H9 (cell line): ENCODE results near the gene RMDN2. TPM values are rescaled to one million over a fixed set of nuclear protein-coding genes. Genes with fewer than 3 reads are reported as not detected.

ENCODE experiments used
- DNase-seq: peaks from one replicate; pipeline ENCODE4 v3.0.0-alpha.2; 2017
- H2AFZ ChIP-seq: one replicate; pipeline ENCODE4 v1.6.1; 2013; ENCODE audit warnings: mild to moderate bottlenecking, low read length, control low read depth, moderate library complexity
- H2AK5ac ChIP-seq: 2 replicates; pipeline ENCODE4 v1.6.1; 2013; ENCODE audit warnings: low read length, control low read depth, mixed read lengths; ENCODE audit not compliant: insufficient read length
- H2BK120ac ChIP-seq: one replicate; pipeline ENCODE4 v1.6.1; 2013; ENCODE audit warnings: low read depth, mild to moderate bottlenecking, low read length, control low read depth, inconsistent platforms; ENCODE audit not compliant: poor library complexity, severe bottlenecking
- H2BK12ac ChIP-seq: 2 replicates; pipeline ENCODE4 v1.6.1; 2013; ENCODE audit warnings: low read length, control low read depth, mixed read lengths, low read depth; ENCODE audit not compliant: insufficient read length
- H2BK15ac ChIP-seq: 2 replicates; pipeline ENCODE4 v1.6.1; 2013; ENCODE audit warnings: low read depth, low read length, control low read depth
- H2BK20ac ChIP-seq: one replicate; pipeline ENCODE4 v1.6.1; 2013; ENCODE audit warnings: low read depth, mild to moderate bottlenecking, low read length, control low read depth, inconsistent platforms; ENCODE audit not compliant: poor library complexity, severe bottlenecking
- H2BK5ac ChIP-seq: 2 replicates; pipeline ENCODE4 v1.6.1; 2013; ENCODE audit warnings: low read length, control low read depth, mixed read lengths; ENCODE audit not compliant: insufficient read length
- H3K14ac ChIP-seq: 2 replicates; pipeline ENCODE4 v1.6.1; 2013; ENCODE audit warnings: low read length, control low read depth; ENCODE audit not compliant: insufficient read depth
- H3K18ac ChIP-seq: 2 replicates; pipeline ENCODE4 v1.6.1; 2013; ENCODE audit warnings: low read depth, mild to moderate bottlenecking, mixed read lengths, low read length, control low read depth; ENCODE audit not compliant: insufficient read length
- H3K23ac ChIP-seq: 2 replicates; pipeline ENCODE4 v1.6.1; 2013; ENCODE audit warnings: low read length, control low read depth, mixed read lengths, low read depth; ENCODE audit not compliant: insufficient read length
- H3K23me2 ChIP-seq: 2 replicates; pipeline ENCODE4 v1.6.1; 2013; ENCODE audit warnings: low read depth, mild to moderate bottlenecking, mixed read lengths, low read length, control low read depth; ENCODE audit not compliant: insufficient read length, poor library complexity, severe bottlenecking
- H3K27ac ChIP-seq: 2 replicates; pipeline ENCODE4 v1.5.1; 2013; ENCODE audit warnings: low read length, control low read depth, mixed read lengths, low read depth; ENCODE audit not compliant: insufficient read length
- H3K27me3 ChIP-seq: 2 replicates; pipeline ENCODE4 v1.6.1; 2013; ENCODE audit warnings: low read length, control low read depth, inconsistent platforms; ENCODE audit not compliant: insufficient read depth
- H3K4ac ChIP-seq: 2 replicates; pipeline ENCODE4 v1.6.1; 2013; ENCODE audit warnings: low read depth, mild to moderate bottlenecking, control low read depth, inconsistent platforms, low read length, moderate library complexity
- H3K4me1 ChIP-seq: 2 replicates; pipeline ENCODE4 v1.6.1; 2013; ENCODE audit warnings: low read length, control low read depth, inconsistent platforms; ENCODE audit not compliant: insufficient read depth
- H3K4me2 ChIP-seq: 2 replicates; pipeline ENCODE4 v1.6.1; 2013; ENCODE audit warnings: low read length, control low read depth, mixed read lengths; ENCODE audit not compliant: insufficient read length, insufficient read depth
- H3K56ac ChIP-seq: 2 replicates; pipeline ENCODE4 v1.6.1; 2013; ENCODE audit warnings: low read depth, mild to moderate bottlenecking, mixed read lengths, low read length, control low read depth; ENCODE audit not compliant: insufficient read length
- H3K79me1 ChIP-seq: 2 replicates; pipeline ENCODE4 v1.6.1; 2013; ENCODE audit warnings: low read depth, mild to moderate bottlenecking, moderate library complexity, low read length, control low read depth, inconsistent platforms; ENCODE audit not compliant: insufficient read depth, poor library complexity, severe bottlenecking
- H3K79me2 ChIP-seq: 2 replicates; pipeline ENCODE4 v1.6.1; 2013; ENCODE audit warnings: low read length, control low read depth, inconsistent platforms; ENCODE audit not compliant: insufficient read depth
- H3K9ac ChIP-seq: 2 replicates; pipeline ENCODE4 v1.6.1; 2013; ENCODE audit warnings: low read length, control low read depth, mixed read lengths; ENCODE audit not compliant: insufficient read length; ENCODE audit errors: extremely low read depth
- H3K9me3 ChIP-seq: one replicate; pipeline ENCODE4 v1.6.1; 2013; ENCODE audit warnings: low read depth, low read length, inconsistent platforms; ENCODE audit not compliant: control insufficient read depth
- H3T11ph ChIP-seq: one replicate; pipeline ENCODE4 v1.6.1; 2013; ENCODE audit warnings: mild to moderate bottlenecking, low read length, control low read depth, inconsistent platforms
- H4K20me1 ChIP-seq: one replicate; pipeline ENCODE4 v1.6.1; 2013; ENCODE audit not compliant: control insufficient read depth, insufficient read length, insufficient read depth
- H4K5ac ChIP-seq: 2 replicates; pipeline ENCODE4 v1.6.1; 2013; ENCODE audit warnings: low read depth, mild to moderate bottlenecking, mixed read lengths, low read length, control low read depth; ENCODE audit not compliant: insufficient read length
- H4K8ac ChIP-seq: replicated peaks from 2 replicates; pipeline ENCODE4 v1.6.1; 2013; ENCODE audit warnings: low read length, control low read depth, mixed read lengths, low read depth; ENCODE audit not compliant: insufficient read length
- H4K91ac ChIP-seq: 2 replicates; pipeline ENCODE4 v1.6.1; 2013; ENCODE audit warnings: low read depth, mild to moderate bottlenecking, moderate library complexity, mixed read lengths, low read length, control low read depth; ENCODE audit not compliant: insufficient read length
- H3K27ac Mint-ChIP-seq, 3 experiments: 2 replicates in 2 of 3; 3 replicates in 1 of 3; pipeline ENCODE4 v1.8.0; 2020 to 2021; ENCODE audit warnings: mixed read lengths in 3 of 3, mild to moderate bottlenecking in 1 of 3, moderate library complexity in 1 of 3
- H3K27me3 Mint-ChIP-seq: 2 replicates; pipeline ENCODE4 v1.8.0; 2021; ENCODE audit warnings: low read depth, mild to moderate bottlenecking, moderate library complexity, mixed read lengths
- H3K36me3 Mint-ChIP-seq, 3 experiments: 2 replicates in 2 of 3; 3 replicates in 1 of 3; pipeline ENCODE4 v1.8.0; 2020 to 2021; ENCODE audit warnings: low read depth in 3 of 3, mixed read lengths in 3 of 3; ENCODE audit not compliant: insufficient read depth in 1 of 3
- H3K4me1 Mint-ChIP-seq, 2 experiments: 2 replicates each; pipeline ENCODE4 v1.8.0; 2020; ENCODE audit warnings: mixed read lengths in 2 of 2
- H3K4me3 Mint-ChIP-seq, 2 experiments: 2 replicates in 1 of 2; 3 replicates in 1 of 2; pipeline ENCODE4 v1.8.0; 2020 to 2021; ENCODE audit warnings: mild to moderate bottlenecking in 2 of 2, mixed read lengths in 2 of 2, moderate library complexity in 1 of 2
- H3K9me3 Mint-ChIP-seq, 2 experiments: 2 replicates in 1 of 2; 3 replicates in 1 of 2; pipeline ENCODE4 v1.8.0; 2020; ENCODE audit warnings: mild to moderate bottlenecking in 2 of 2, mixed read lengths in 2 of 2, moderate library complexity in 1 of 2
- WGBS: extraction: QIAGEN DNeasy Blood & Tissue Kit; methylation state at CpG from one replicate; pipeline ENCODE4 v1.1.7; 2013; ENCODE audit warnings: missing lambda C conversion rate, low lambda C conversion rate, mixed read lengths; ENCODE audit not compliant: insufficient read length; ENCODE audit errors: extremely low coverage; 5-methylcytosine and 5-hydroxymethylcytosine counted together
- total RNA-seq: library from RNA; stranded (reverse); gene quantifications from 2 replicates; pipeline ENCODE4 v1.2.1, GENCODE V29; 2021
- TF ChIP-seq, protein P1 (sequence below): fragments of 200-600 bp; sonication (generic); conservative IDR thresholded peaks from 3 replicates; pipeline ENCODE4 v1.8.0; 2021; ENCODE audit warnings: antibody characterized with exemption, mild to moderate bottlenecking

Gene RMDN2
- total RNA-seq, 1 experiment from 2014 or later, result 2.8 TPM

DNA sequence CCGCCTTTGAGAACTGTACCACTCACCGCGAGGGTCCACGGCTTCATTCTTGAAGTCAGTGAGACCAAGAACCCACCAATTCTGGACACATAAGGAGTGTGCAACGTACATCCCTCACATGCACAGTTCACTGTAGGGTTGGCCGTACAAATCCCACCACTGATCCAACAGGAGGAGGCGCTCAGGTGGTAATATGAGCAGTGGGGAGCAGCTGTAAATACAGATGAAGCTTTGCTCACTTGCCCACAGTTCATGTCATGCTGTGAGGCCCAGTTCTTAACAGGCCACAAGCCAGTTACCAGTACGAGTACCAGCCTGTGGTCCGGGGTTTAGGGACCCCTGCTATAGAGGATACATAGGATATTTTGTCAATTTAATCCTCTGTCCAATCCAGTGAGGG is 96.5 kb downstream of the RMDN2 start:
- Histone ChIP-seq H3K9me3 (no peaks in the 10 kb centered on the region), H3K27me3 (no peaks in the 10 kb centered on the region), H3K27ac (no peak overlapping the region), H3K79me2 (no peaks in the 10 kb centered on the region), H3K79me1 (no peaks in the 10 kb centered on the region), H2BK15ac (no peak overlapping the region), H3K4me1 (no peaks in the 10 kb centered on the region), H3K4me2 (no peak overlapping the region), H4K20me1 (no peaks in the 10 kb centered on the region), H3T11ph (no peak overlapping the region), H2BK120ac (no peak overlapping the region), H4K8ac (no peak overlapping the region), H3K18ac (no peak overlapping the region), H2AFZ (no peak overlapping the region), H3K23ac (no peak overlapping the region), H4K91ac (no peak overlapping the region), H2BK20ac (no peak overlapping the region), H3K4ac (no peak overlapping the region), H4K5ac (no peak overlapping the region), H3K23me2 (no peaks in the 10 kb centered on the region), H2AK5ac (no peak overlapping the region), H2BK5ac (no peak overlapping the region), H3K9ac (no peak overlapping the region), H2BK12ac (no peak overlapping the region), H3K56ac (no peak overlapping the region), H3K14ac (no peak overlapping the region)
- Mint-ChIP-seq H3K27ac (no peak overlapping the region), H3K36me3 (peaks cover 0 to 6% (median 0%) of the 10 kb centered on the region in 3 experiments; a peak in 1 of 7 replicates), H3K27me3 (no peaks in the 10 kb centered on the region; the same call in 1 of the 2 replicates), H3K4me1 (peaks cover 6 to 7% of the 10 kb centered on the region in 2 experiments), H3K9me3 (no peaks in the 10 kb centered on the region; a peak in 1 of 5 replicates), H3K4me3 (no peak overlapping the region)
- DNase-seq, result no peak
- no CpG with 5 or more reads among the region's 9 CpGs for WGBS
- TF ChIP-seq, protein P1, sequence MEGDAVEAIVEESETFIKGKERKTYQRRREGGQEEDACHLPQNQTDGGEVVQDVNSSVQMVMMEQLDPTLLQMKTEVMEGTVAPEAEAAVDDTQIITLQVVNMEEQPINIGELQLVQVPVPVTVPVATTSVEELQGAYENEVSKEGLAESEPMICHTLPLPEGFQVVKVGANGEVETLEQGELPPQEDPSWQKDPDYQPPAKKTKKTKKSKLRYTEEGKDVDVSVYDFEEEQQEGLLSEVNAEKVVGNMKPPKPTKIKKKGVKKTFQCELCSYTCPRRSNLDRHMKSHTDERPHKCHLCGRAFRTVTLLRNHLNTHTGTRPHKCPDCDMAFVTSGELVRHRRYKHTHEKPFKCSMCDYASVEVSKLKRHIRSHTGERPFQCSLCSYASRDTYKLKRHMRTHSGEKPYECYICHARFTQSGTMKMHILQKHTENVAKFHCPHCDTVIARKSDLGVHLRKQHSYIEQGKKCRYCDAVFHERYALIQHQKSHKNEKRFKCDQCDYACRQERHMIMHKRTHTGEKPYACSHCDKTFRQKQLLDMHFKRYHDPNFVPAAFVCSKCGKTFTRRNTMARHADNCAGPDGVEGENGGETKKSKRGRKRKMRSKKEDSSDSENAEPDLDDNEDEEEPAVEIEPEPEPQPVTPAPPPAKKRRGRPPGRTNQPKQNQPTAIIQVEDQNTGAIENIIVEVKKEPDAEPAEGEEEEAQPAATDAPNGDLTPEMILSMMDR, result no peak
